ENCODE results near the gene SORBS2. TPM values are rescaled to one million over a fixed set of nuclear protein-coding genes. Genes with fewer than 3 reads are reported as not detected.

SORBS2 gene
- polyA plus RNA-seq, 2 of the 4 experiments (the other 2 are of a cell fraction): 0.23 to 0.90 TPM

GRCh38 chr4:185754961-185755360, 57.0 kb downstream of the SORBS2 start:
- FAIRE-seq (no peak), DNase-seq (ENCODE audit: low read depth in 1 of 2, low spot score in 1 of 2) (no peak), ATAC-seq (no peak)
- ChIA-PET CTCF (no interaction called here), POLR2A (no interaction called here)
- Histone ChIP-seq H3K4me3 (no peak overlapping the region), H3K4me2 (no peak overlapping the region), H3K4me1 (no peaks in the 10 kb centered on the region), H3K9me3 (no peaks in the 10 kb centered on the region), H3K27ac (no peak overlapping the region)
- no peak for TF ChIP-seq E2F6 (IDR thresholded peaks at IDR 0.05; ENCODE audit: borderline replicate concordance, low read depth)
- no peak for TF ChIP-seq HOXB13 (CRISPR knock-in tag; IDR thresholded peaks at IDR 0.05; ENCODE audit: low read depth)
- TF ChIP-seq GATA3 (IDR thresholded peaks at IDR 0.05; ENCODE audit: borderline replicate concordance): no peak
- no peak for TF ChIP-seq HOXB5 (CRISPR knock-in tag; IDR thresholded peaks at IDR 0.05)
- TF ChIP-seq MAZ (IDR thresholded peaks at IDR 0.05; ENCODE audit: borderline replicate concordance, low read depth, low read length): no peak
- 64% methylated on average over 3 of the region's 3 CpGs for WGBS (ENCODE audit: missing lambda C conversion rate)

GRCh38 chr4:185752872-185753271, 59.1 kb downstream of the SORBS2 start:
- no peak overlapping the region for H3K4me2 ChIP-seq
- H3K9me3 ChIP-seq: no peaks in the 10 kb centered on the region
- ATAC-seq: no peak
- no peak for DNase-seq (ENCODE audit: low read depth in 1 of 2, low spot score in 1 of 2)
- no peaks in the 10 kb centered on the region for H3K4me1 ChIP-seq
- H3K27ac ChIP-seq: no peak overlapping the region
- no peak overlapping the region for H3K4me3 ChIP-seq
- FAIRE-seq: no peak
- ChIA-PET CTCF (no interaction called here), POLR2A (no interaction called here)
- WGBS (ENCODE audit: missing lambda C conversion rate): 50% methylated on average over 5 of the region's 5 CpGs
- no peak for TF ChIP-seq ZFP36 (IDR thresholded peaks at IDR 0.05; ENCODE audit: borderline replicate concordance, partially characterized antibody)
- TF ChIP-seq CBX8 (IDR thresholded peaks at IDR 0.05): no peak
- no peak for TF ChIP-seq PHF8 (IDR thresholded peaks at IDR 0.05; ENCODE audit: borderline replicate concordance, low read depth)
- TF ChIP-seq MYC (IDR thresholded peaks at IDR 0.05; ENCODE audit: borderline replicate concordance, low read length): no peak
- no peak for TF ChIP-seq FOSB (CRISPR knock-in tag; IDR thresholded peaks at IDR 0.05)
- no peak for TF ChIP-seq BHLHE40 (IDR thresholded peaks at IDR 0.05; ENCODE audit: low read depth, low read length)
- no peak for TF ChIP-seq ATOH8 (CRISPR knock-in tag; IDR thresholded peaks at IDR 0.05; ENCODE audit: low read depth)
- TF ChIP-seq FOSL2 (IDR thresholded peaks at IDR 0.05): no peak
- TF ChIP-seq FOSL2 (CRISPR knock-in tag; IDR thresholded peaks at IDR 0.05): no peak
- TF ChIP-seq ESRRA (IDR thresholded peaks at IDR 0.05; ENCODE audit: borderline replicate concordance, low read length): no peak
- TF ChIP-seq POLR2AphosphoS2 (conservative IDR thresholded peaks at IDR 0.05; ENCODE audit: low read length): no peak

- 61% methylated on average over 5 of the region's 5 CpGs for WGBS (ENCODE audit: missing lambda C conversion rate)
Observed at GRCh38 chr4:185749858-185750257, 62.1 kb downstream of the SORBS2 start.

More at GRCh38 chr4:185749858-185750257, 62.1 kb downstream of the SORBS2 start:
- H3K4me3 ChIP-seq: no peak overlapping the region
- no peak overlapping the region for H3K27ac ChIP-seq
- POLR2A ChIA-PET: no interaction called here
- FAIRE-seq: no peak
- DNase-seq (ENCODE audit: low read depth in 1 of 2, low spot score in 1 of 2): no peak
- no peak for TF ChIP-seq NR3C1 (IDR thresholded peaks at IDR 0.05)
- no peak for TF ChIP-seq HDAC2 (IDR thresholded peaks at IDR 0.05)
- no peak for TF ChIP-seq HMGXB4 (CRISPR knock-in tag; IDR thresholded peaks at IDR 0.05; ENCODE audit: borderline replicate concordance)
- TF ChIP-seq RCOR1 (IDR thresholded peaks at IDR 0.05; ENCODE audit: low read depth, low read length): no peak
- TF ChIP-seq ATOH8 (CRISPR knock-in tag; IDR thresholded peaks at IDR 0.05; ENCODE audit: low read depth): no peak
- no peak for TF ChIP-seq TFCP2L1 (CRISPR knock-in tag; IDR thresholded peaks at IDR 0.05)
- no peak for TF ChIP-seq JUN (IDR thresholded peaks at IDR 0.05)
- no peak for TF ChIP-seq CTCF (IDR thresholded peaks at IDR 0.05)
- no peak for TF ChIP-seq ZNF302 (CRISPR knock-in tag; IDR thresholded peaks at IDR 0.05)
- TF ChIP-seq E2F6 (IDR thresholded peaks at IDR 0.05; ENCODE audit: borderline replicate concordance, low read depth): no peak
- no peaks in the 10 kb centered on the region for H3K4me1 ChIP-seq
- H3K4me2 ChIP-seq: no peak overlapping the region
- H3K9me3 ChIP-seq: no peaks in the 10 kb centered on the region
- no peak for ATAC-seq
- CTCF ChIA-PET: no interaction called here
